ENCODE results near the gene NEK9.

Gene NEK9

GRCh38 chr14:75101491-75101890, 25.4 kb downstream of the NEK9 start:
- TF ChIP-seq PPARA (CRISPR knock-in tag; IDR thresholded peaks at IDR 0.05; ENCODE audit: borderline replicate concordance), result no peak
- no peak for TF ChIP-seq CREB5 (CRISPR knock-in tag; IDR thresholded peaks at IDR 0.05; ENCODE audit: low read depth)
- TF ChIP-seq ZNF70 (CRISPR knock-in tag; IDR thresholded peaks at IDR 0.05), result no peak
- no peak for TF ChIP-seq TCF4 (CRISPR knock-in tag; IDR thresholded peaks at IDR 0.05; ENCODE audit: borderline replicate concordance)
- TF ChIP-seq SNAI2 (CRISPR knock-in tag; IDR thresholded peaks at IDR 0.05), result no peak
- TF ChIP-seq ISL1 (CRISPR knock-in tag; IDR thresholded peaks at IDR 0.05), result no peak
- no peak for TF ChIP-seq CSRNP3 (CRISPR knock-in tag; IDR thresholded peaks at IDR 0.05)
- no peak for TF ChIP-seq ZNF8 (CRISPR knock-in tag; IDR thresholded peaks at IDR 0.05)
- TF ChIP-seq ZFP30 (CRISPR knock-in tag; IDR thresholded peaks at IDR 0.05), result no peak
- ATAC-seq, result no peak

GRCh38 chr14:75098682-75099081, 28.2 kb downstream of the NEK9 start:
- TF ChIP-seq OSR1 (CRISPR knock-in tag; IDR thresholded peaks at IDR 0.05), result no peak
- TF ChIP-seq ZC3H10 (CRISPR knock-in tag; IDR thresholded peaks at IDR 0.05), result no peak
- no peak for TF ChIP-seq ZNF70 (CRISPR knock-in tag; IDR thresholded peaks at IDR 0.05)
- no peak for TF ChIP-seq POU6F1 (CRISPR knock-in tag; IDR thresholded peaks at IDR 0.05; ENCODE audit: borderline replicate concordance, low read depth)
- TF ChIP-seq TOX (CRISPR knock-in tag; IDR thresholded peaks at IDR 0.05; ENCODE audit: borderline replicate concordance), result no peak
- no peak for TF ChIP-seq ZFP3 (CRISPR knock-in tag; IDR thresholded peaks at IDR 0.05)
- no peak for TF ChIP-seq ZFP30 (CRISPR knock-in tag; IDR thresholded peaks at IDR 0.05)
- TF ChIP-seq ISL1 (CRISPR knock-in tag; IDR thresholded peaks at IDR 0.05), result no peak
- TF ChIP-seq ZNF565 (CRISPR knock-in tag; conservative IDR thresholded peaks at IDR 0.05; ENCODE audit: low read depth), result no peak
- no peak for TF ChIP-seq GLIS3 (CRISPR knock-in tag; IDR thresholded peaks at IDR 0.05)
- no peak for TF ChIP-seq ESRRG (CRISPR knock-in tag; IDR thresholded peaks at IDR 0.05)
- TF ChIP-seq TSHZ2 (CRISPR knock-in tag; IDR thresholded peaks at IDR 0.05), result no peak
- no peak for TF ChIP-seq ZNF8 (CRISPR knock-in tag; IDR thresholded peaks at IDR 0.05)
- TF ChIP-seq BACH2 (CRISPR knock-in tag; IDR thresholded peaks at IDR 0.05; ENCODE audit: borderline replicate concordance), result no peak
- no peak for TF ChIP-seq CSDC2 (CRISPR knock-in tag; IDR thresholded peaks at IDR 0.05)
- TF ChIP-seq PPARA (CRISPR knock-in tag; IDR thresholded peaks at IDR 0.05; ENCODE audit: borderline replicate concordance), result no peak
- TF ChIP-seq PATZ1 (CRISPR knock-in tag; IDR thresholded peaks at IDR 0.05; ENCODE audit: borderline replicate concordance), result no peak
- no peak for TF ChIP-seq CREB5 (CRISPR knock-in tag; IDR thresholded peaks at IDR 0.05; ENCODE audit: low read depth)
- TF ChIP-seq TCF4 (CRISPR knock-in tag; IDR thresholded peaks at IDR 0.05; ENCODE audit: borderline replicate concordance), result no peak
- ATAC-seq, result no peak

All from SK-N-SH treated with all-trans-retinoic acid at 6 μM for 48 hours (cell line).